BLaER1 treated with 17β-estradiol and CSF1 and Interleukin-3, amounts not matched to agents 10 nM and 100 nM (cell line): Measurements from ENCODE around the gene COL15A1.
A peak's percentile ranks its signal among the peaks of the same experiment; 100 is the strongest.

Experiments
- H3K27ac ChIP-seq, 11 experiments: shearing (Covaris generic); formaldehyde crosslinking; 2 replicates each; pipeline ENCODE4 v1.8.1; 2022
- H3K27me3 ChIP-seq, 11 experiments: shearing (Covaris generic); formaldehyde crosslinking; 2 replicates each; pipeline ENCODE4 v1.8.1; 2022
- H3K36me3 ChIP-seq, 11 experiments: shearing (Covaris generic); formaldehyde crosslinking; 2 replicates each; pipeline ENCODE4 v1.8.1; 2022
- H3K4me1 ChIP-seq, 10 experiments: shearing (Covaris generic); formaldehyde crosslinking; 2 replicates each; pipeline ENCODE4 v1.8.1; 2022
- H3K4me2 ChIP-seq, 11 experiments: shearing (Covaris generic); formaldehyde crosslinking; 2 replicates each; pipeline ENCODE4 v1.8.1; 2022
- H3K4me3 ChIP-seq, 10 experiments: shearing (Covaris generic); formaldehyde crosslinking; 2 replicates each; pipeline ENCODE4 v1.8.1; 2022
- H3K9ac ChIP-seq, 11 experiments: shearing (Covaris generic); formaldehyde crosslinking; 2 replicates each; pipeline ENCODE4 v1.8.1; 2022
- H3K9me3 ChIP-seq, 11 experiments: shearing (Covaris generic); formaldehyde crosslinking; replicated peaks in 1 of 11; 2 replicates each; pipeline ENCODE4 v1.8.1; 2022
- H4K20me1 ChIP-seq, 11 experiments: shearing (Covaris generic); formaldehyde crosslinking; 2 replicates each; pipeline ENCODE4 v1.8.1; 2022
- Cebpa-rat ChIP-seq, 11 experiments: shearing (Covaris generic); IDR thresholded peaks; 2 replicates each; pipeline ENCODE4 v1.8.1; 2022

COL15A1 gene

DNA sequence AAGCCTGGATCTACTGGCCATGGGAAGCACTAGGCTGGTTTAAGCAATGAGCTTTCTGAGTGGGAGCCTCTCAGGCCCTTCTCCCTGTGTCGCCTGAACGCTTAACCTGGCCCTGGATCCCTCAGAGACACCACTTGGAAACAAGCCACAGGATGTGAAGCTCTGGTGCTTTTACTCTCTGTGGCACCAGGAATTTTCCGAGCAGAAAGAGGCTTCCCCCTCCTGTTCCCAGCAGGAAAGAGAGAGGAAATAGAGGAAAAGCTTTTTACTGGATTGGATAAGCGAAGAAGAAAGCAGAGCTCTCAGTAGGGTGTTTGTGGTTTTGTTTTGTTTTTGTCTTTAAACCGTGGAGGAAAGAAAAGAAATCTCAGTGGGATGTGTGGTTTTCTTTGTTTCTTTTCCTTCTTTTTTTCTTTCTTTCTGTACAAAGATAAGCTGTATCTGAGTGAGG, 34.5 kb downstream of the COL15A1 start:
- Histone ChIP-seq H3K27ac (no peak overlapping the region), H3K9ac (peak overlapping the region in 1 of 11 experiments; percentile 29; a peak in 2 of 22 replicates)
- TF ChIP-seq Cebpa-rat (IDR thresholded peaks at IDR 0.05) = no peak

GRCh38 chr9:98980291-98980690, 36.6 kb downstream of the COL15A1 start:
- peaks cover 12 to 28% (median 23%) of the 10 kb centered on the region in 10 experiments for H3K4me1 ChIP-seq
- no peak overlapping the region for H3K27ac ChIP-seq
- peaks cover 41 to 85% (median 64%) of the 10 kb centered on the region in 11 experiments for H3K27me3 ChIP-seq
- peaks cover 0 to 15% (median 0%) of the 10 kb centered on the region in 11 experiments; a peak in 5 of 22 replicates for H4K20me1 ChIP-seq
- TF ChIP-seq Cebpa-rat (IDR thresholded peaks at IDR 0.05) = no peak
- no peaks in the 10 kb centered on the region for H3K36me3 ChIP-seq
- no peak overlapping the region for H3K4me3 ChIP-seq
- no peak overlapping the region for H3K9ac ChIP-seq
- no peaks in the 10 kb centered on the region for H3K9me3 ChIP-seq
- H3K4me2 ChIP-seq = no peak overlapping the region

More for the DNA sequence above, 34.5 kb downstream of the COL15A1 start:
- Histone ChIP-seq H4K20me1 (peaks cover 0 to 19% (median 0%) of the 10 kb centered on the region in 11 experiments; a peak in 4 of 22 replicates), H3K27me3 (peaks cover 43 to 88% (median 63%) of the 10 kb centered on the region in 11 experiments), H3K4me3 (peak overlapping the region in 1 of 10 experiments; percentile 28; a peak in 1 of 20 replicates), H3K4me1 (peaks cover 13 to 45% (median 39%) of the 10 kb centered on the region in 10 experiments), H3K4me2 (peak overlapping the region; percentile 34 to 87 (median 67)), H3K9me3 (no peaks in the 10 kb centered on the region), H3K36me3 (no peaks in the 10 kb centered on the region)

DNA sequence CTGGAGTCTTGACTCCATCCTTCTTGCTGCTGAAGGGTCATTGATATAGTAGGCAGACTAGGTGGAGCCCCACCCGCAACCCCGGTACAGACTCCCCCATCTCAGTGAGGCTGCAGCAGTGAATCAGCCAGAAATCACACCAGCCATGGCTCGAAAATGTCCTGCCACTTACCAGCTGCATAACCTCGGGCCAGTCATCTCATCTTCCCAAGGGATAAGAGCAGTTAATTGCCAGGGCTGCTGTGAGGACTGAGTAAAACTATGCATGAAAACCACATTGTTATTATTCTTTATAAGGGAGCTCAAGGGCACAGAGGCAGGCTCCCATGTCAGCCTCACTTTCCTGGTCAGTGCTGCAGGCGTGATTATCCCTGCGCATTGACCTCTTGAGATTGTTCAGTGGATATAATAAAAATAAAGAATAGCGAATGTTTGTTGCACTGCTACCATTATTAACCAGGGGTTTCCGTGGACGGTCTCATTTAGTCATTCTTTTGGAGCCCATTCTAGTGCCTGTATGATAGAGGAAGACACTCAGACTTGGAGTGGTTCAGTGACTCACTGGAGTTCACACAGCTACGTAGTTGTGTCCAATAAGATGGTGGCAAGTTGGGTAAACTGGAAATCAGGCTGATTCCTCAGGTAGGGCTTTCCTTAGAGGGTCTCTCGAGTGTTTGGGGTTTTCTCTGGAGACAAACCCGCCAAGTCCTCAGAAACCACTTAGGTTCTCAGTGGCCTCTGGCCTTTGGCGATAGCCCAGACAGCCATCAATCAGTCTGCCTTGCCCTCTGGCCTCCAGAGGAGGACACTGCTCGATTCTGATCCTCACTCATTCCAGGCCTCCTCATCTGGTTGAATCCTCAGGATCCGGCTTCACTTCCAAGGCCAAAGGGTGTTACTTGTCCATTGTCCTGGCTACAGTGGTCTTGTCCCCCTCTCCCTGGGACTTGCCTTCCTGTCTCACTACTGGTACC, 39.9 kb downstream of the COL15A1 start:
- Histone ChIP-seq H3K9me3 (no peaks in the 10 kb centered on the region), H3K36me3 (no peaks in the 10 kb centered on the region), H3K27me3 (peaks cover 38 to 88% (median 67%) of the 10 kb centered on the region in 11 experiments), H3K27ac (no peak overlapping the region), H3K4me3 (no peak overlapping the region), H3K9ac (no peak overlapping the region), H3K4me1 (peaks cover under 1 to 8% (median 5%) of the 10 kb centered on the region in 10 experiments; a peak in 18 of 20 replicates), H3K4me2 (no peak overlapping the region), H4K20me1 (peaks cover 0 to 15% (median 0%) of the 10 kb centered on the region in 11 experiments; a peak in 4 of 22 replicates)
- no peak for TF ChIP-seq Cebpa-rat (IDR thresholded peaks at IDR 0.05)

- no peak overlapping the region for H3K4me2 ChIP-seq
Observed at GRCh38 chr9:98985596-98985995, 41.9 kb downstream of the COL15A1 start.

GRCh38 chr9:98986866-98987651, 43.4 kb downstream of the COL15A1 start:
- H3K9me3 ChIP-seq = peaks cover 0 to 18% (median 12%) of the 10 kb centered on the region in 11 experiments; a peak in 18 of 22 replicates
- H3K4me1 ChIP-seq = peaks cover 1 to 23% (median 19%) of the 10 kb centered on the region in 10 experiments; a peak in 19 of 20 replicates
- no peaks in the 10 kb centered on the region for H3K36me3 ChIP-seq
- H3K4me3 ChIP-seq = no peak overlapping the region
- peaks cover 0 to 17% (median 0%) of the 10 kb centered on the region in 11 experiments; a peak in 8 of 22 replicates for H4K20me1 ChIP-seq
- no peak overlapping the region for H3K9ac ChIP-seq
- TF ChIP-seq Cebpa-rat (IDR thresholded peaks at IDR 0.05) = no peak
- no peak overlapping the region for H3K4me2 ChIP-seq
- H3K27me3 ChIP-seq = peaks cover 52 to 92% (median 73%) of the 10 kb centered on the region in 11 experiments
- no peak overlapping the region for H3K27ac ChIP-seq

More at GRCh38 chr9:98985596-98985995, 41.9 kb downstream of the COL15A1 start:
- H3K36me3 ChIP-seq = no peaks in the 10 kb centered on the region
- peaks cover 43 to 90% (median 71%) of the 10 kb centered on the region in 11 experiments for H3K27me3 ChIP-seq
- peaks cover 0 to 19% (median 17%) of the 10 kb centered on the region in 10 experiments; a peak in 17 of 20 replicates for H3K4me1 ChIP-seq
- H3K9me3 ChIP-seq = peaks cover 0 to 4% (median 0%) of the 10 kb centered on the region in 11 experiments; a peak in 8 of 22 replicates
- H4K20me1 ChIP-seq = peaks cover 0 to 15% (median 0%) of the 10 kb centered on the region in 11 experiments; a peak in 5 of 22 replicates
- H3K27ac ChIP-seq = no peak overlapping the region
- no peak overlapping the region for H3K4me3 ChIP-seq
- no peak overlapping the region for H3K9ac ChIP-seq
- TF ChIP-seq Cebpa-rat (IDR thresholded peaks at IDR 0.05) = no peak

DNA sequence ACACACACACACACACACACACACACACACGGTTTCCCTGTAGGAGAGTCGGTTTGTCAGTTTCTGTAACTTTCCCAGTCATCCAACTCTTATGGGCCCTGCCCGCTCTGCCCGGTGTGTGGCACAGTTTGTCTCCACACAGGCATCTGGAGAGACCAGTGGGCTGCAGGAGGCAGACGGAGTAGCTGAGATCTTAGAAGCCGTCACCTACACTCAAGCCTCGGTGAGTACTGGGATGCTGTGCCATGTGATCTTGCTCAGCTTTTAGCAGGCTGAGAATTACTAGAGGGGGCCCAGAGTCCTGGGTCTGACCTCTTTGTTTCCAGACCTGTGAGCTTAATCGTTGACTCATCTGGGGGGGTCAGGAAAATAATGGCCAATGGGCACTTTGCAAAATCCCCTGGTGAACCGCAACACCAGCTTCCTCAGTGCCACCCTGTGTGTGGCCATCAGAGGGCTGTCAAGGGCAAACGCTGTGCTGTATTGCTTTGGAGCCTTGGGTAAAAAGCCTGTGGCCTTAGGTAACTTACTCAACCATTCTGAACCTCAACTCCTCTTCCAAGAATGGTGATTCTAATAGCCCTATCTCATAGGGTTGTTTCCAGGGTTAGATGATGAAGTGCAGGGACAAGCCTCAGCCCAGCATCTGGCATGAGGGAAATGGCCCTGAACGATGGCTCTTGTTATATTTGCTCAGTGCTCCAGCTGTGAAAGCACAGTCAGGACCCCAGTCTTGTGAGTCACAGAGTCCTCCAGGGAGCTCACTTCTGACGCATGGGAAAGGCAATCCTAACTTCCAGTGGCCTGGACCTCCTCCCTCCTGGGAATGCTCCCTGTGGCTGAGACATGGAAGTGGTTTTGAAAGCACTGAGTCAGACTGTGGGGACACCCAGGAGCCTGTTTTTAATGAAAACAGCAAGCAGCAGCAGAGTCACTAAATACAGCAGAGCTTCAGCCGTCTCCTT, 45.6 kb downstream of the COL15A1 start:
- TF ChIP-seq Cebpa-rat (IDR thresholded peaks at IDR 0.05) = no peak
- Histone ChIP-seq H3K4me1 (peaks cover 19 to 46% (median 40%) of the 10 kb centered on the region in 10 experiments), H3K27me3 (peaks cover 58 to 95% (median 85%) of the 10 kb centered on the region in 11 experiments), H3K4me2 (peak overlapping the region in 10 of 11 experiments; percentile 11 to 80 (median 67); a peak in 19 of 22 replicates), H3K9me3 (peaks cover 0 to 21% (median 14%) of the 10 kb centered on the region in 11 experiments; a peak in 18 of 22 replicates), H3K9ac (peak overlapping the region in 1 of 11 experiments; percentile 14; a peak in 1 of 22 replicates), H3K4me3 (no peak overlapping the region), H4K20me1 (peaks cover 0 to 35% (median 4%) of the 10 kb centered on the region in 11 experiments; a peak in 9 of 22 replicates), H3K27ac (0 out of 22 replicates have a peak overlapping the region, but pooled peaks of 1 of the 11 experiments have one; percentile 10), H3K36me3 (no peaks in the 10 kb centered on the region)

DNA sequence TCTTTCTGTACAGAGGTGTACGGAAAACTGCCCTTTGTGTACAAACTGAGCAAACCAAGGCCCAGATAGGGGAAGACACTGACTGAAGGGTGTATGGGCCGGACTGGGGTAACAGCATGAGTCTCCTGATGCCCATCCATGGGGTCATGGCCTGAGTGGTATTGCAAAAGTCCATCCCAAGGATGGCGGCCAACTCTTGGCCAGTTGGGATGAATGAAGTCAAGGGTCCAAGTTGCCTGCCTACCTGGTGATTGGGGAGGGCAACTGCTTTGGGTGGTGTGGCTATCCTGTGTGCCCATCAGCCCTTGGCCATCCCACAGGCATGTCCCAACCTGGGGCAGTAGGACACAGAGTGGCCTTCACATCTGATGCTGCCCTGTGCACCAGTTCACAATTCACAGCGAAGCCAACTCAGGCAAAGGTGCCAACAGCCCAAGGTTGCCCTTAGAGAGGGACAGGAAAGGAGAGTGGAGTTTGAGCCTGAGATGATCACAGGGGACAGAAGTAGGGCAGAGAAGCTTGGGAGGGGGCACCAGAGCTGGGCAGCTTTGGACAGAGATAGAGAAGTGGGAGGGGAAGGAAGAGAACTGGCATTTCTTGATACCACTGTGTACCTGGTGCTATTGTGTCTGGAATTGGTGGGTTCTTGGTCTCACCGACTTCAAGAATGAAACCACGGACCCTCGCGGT, 46.6 kb downstream of the COL15A1 start:
- Histone ChIP-seq H3K4me2 (peak overlapping the region in 10 of 11 experiments; percentile 11 to 80 (median 67); a peak in 18 of 22 replicates), H3K27ac (0 out of 22 replicates have a peak overlapping the region, but pooled peaks of 1 of the 11 experiments have one; percentile 10), H3K27me3 (peaks cover 65 to 98% (median 90%) of the 10 kb centered on the region in 11 experiments)

More for the DNA sequence above, 46.6 kb downstream of the COL15A1 start:
- Histone ChIP-seq H3K4me1 (peaks cover 19 to 56% (median 45%) of the 10 kb centered on the region in 10 experiments), H3K9ac (0 out of 22 replicates have a peak overlapping the region, but pooled peaks of 1 of the 11 experiments have one; percentile 14), H3K4me3 (no peak overlapping the region), H3K36me3 (no peaks in the 10 kb centered on the region), H3K9me3 (peaks cover 0 to 21% (median 14%) of the 10 kb centered on the region in 11 experiments; a peak in 18 of 22 replicates), H4K20me1 (peaks cover 0 to 44% (median 4%) of the 10 kb centered on the region in 11 experiments; a peak in 9 of 22 replicates)
- no peak for TF ChIP-seq Cebpa-rat (IDR thresholded peaks at IDR 0.05)
